LNCAP (cell line): ENCODE results near the gene ARCN1.

Source experiments
- TF ChIP-seq, protein P1 (sequence below): fragments of 450-650 bp; IDR thresholded peaks from 2 replicates; pipeline ENCODE4 v1.5.1; 2017; ENCODE audit warnings: mild to moderate bottlenecking

Gene ARCN1

DNA sequence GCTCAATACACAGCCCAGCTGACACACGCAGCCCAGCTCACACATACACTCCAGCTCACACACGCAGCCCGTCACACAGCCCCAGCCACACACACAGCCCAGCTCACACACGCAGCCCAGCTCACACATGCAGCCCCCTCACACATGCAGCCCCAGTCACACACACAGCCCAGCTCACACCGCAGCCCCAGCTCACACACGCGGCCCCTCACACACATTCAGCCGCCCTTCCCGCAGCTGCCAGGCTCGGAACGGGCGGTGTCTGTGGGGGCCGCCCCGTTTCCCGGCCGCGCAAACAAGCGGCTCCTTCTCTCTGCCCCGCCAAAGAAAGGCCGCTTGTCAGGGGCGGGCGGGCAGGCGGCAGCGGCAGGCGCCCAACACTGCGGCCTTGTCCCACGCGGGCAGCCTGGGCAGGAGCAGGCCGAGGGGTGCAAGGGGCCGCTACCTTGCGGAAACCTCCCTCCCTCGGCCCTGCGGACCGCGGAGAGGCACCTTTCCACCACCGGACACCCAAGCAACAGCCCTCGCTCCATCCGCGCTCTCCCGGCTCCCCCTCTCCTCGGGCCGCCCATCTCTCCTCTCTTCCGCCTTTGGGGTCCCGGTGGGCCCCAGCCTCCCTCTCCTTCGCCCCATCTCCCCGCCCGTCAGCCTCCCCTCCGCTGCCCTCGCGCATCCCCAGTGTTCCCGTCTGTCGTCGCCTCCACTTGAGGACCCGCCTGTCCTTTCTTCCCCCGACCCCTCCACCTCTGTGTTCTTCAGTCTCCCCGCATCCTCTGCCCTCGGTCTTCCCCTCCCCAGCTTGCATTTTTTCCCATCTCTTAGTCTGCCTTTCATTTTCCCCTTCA, 37.4 kb downstream of the ARCN1 start:
- TF ChIP-seq, protein P1, sequence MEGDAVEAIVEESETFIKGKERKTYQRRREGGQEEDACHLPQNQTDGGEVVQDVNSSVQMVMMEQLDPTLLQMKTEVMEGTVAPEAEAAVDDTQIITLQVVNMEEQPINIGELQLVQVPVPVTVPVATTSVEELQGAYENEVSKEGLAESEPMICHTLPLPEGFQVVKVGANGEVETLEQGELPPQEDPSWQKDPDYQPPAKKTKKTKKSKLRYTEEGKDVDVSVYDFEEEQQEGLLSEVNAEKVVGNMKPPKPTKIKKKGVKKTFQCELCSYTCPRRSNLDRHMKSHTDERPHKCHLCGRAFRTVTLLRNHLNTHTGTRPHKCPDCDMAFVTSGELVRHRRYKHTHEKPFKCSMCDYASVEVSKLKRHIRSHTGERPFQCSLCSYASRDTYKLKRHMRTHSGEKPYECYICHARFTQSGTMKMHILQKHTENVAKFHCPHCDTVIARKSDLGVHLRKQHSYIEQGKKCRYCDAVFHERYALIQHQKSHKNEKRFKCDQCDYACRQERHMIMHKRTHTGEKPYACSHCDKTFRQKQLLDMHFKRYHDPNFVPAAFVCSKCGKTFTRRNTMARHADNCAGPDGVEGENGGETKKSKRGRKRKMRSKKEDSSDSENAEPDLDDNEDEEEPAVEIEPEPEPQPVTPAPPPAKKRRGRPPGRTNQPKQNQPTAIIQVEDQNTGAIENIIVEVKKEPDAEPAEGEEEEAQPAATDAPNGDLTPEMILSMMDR: no peak

DNA sequence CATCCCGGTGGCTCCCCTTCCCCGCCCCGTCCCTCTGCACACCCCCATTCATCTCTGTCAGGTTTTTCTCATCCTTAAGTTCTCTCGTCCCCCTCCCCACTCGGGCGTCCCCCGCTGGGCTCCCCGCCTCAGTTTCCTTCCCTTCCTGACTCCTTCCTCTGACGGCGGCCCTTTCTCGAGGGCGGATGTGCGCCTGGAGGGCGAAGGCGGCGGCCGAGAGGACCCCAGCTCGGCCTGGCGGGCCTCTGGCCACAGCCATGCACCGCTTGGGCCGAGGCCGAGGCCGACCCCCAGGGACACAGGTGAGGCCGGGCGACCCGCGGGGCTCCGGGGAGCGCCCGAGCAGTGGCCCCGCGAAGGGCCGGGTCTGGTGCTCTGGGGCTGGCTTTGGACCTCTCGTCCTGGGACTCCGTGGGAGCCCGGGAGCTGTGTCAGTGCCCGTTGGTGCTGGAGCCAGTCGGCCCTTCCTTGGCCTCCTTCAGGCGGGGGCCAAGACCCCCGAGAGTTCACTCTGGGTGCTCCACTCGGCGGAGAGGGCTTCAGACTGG, 38.1 kb downstream of the ARCN1 start:
- TF ChIP-seq, protein P1: no peak

DNA sequence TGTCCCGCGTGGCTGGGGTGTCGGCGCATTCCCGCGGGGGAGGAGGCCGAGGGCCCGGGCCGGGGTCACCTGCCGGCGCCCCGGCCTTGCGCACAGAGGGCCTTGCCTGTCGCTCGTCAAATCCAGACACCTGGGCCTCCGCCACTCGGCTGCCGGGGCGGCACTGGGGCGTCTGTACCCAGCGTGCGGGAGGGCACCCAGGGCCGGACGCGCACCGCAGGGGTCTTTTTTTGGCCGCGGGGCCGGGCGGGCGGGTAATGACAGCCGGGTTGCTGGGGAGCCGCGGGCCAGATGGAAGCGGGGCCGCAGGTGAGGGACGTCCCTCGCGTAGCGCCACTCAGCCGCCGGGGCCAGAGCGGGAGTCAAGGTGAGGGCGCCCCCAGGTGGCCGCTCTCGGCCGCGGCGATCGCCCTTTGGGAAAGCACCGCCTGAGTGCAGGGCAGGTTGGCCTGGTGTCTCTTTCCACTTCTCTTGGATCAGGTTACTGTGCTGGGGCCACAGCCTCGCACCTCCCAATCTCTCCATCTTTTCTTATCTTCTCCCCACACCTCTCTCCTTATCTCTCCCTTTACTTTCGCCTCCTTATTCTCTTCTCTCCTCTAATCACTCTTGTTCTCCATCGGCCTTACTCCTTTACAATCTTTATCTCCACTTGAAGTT, 38.7 kb downstream of the ARCN1 start:
- TF ChIP-seq, protein P1: peak; percentile 62

DNA sequence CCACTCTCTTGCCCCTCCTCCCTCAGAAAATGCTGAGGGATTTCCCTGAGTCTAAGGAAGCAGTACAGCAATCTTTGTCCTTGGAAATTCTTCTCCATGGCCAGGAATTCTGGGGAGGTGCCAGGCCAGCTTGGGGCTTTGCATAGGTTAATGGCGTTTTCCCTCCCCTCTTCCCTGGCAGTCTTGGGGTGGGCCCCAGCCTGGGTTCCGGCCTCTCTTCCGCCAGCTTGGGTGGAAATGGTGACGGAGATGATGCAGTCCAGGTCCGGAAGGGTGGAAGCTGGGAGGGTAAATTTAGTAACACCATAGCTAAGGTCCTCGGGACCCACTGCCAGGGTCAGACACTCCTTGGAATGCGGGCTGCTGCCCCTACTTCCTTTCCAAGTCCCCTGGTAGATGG, 40.2 kb downstream of the ARCN1 start:
- TF ChIP-seq, protein P1: no peak

DNA sequence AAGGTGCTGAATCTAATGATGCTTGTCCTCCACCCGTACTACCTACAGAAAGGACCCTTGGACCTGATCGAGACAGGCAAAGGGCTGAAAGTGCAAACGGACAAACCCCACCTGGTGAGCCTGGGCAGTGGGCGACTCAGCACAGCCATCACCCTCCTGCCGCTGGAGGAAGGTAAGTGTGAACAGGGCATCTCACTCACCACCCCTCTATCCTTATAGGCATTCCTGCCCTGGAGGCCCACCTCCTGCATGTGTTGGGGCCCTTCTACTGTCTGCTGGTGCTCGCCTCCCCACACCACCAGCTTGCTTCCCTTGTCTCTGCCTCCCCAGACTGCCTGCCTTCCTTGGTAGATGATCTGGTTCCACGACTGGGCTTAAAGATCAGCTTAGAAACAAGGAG, 42.3 kb downstream of the ARCN1 start:
- TF ChIP-seq, protein P1: no peak

DNA sequence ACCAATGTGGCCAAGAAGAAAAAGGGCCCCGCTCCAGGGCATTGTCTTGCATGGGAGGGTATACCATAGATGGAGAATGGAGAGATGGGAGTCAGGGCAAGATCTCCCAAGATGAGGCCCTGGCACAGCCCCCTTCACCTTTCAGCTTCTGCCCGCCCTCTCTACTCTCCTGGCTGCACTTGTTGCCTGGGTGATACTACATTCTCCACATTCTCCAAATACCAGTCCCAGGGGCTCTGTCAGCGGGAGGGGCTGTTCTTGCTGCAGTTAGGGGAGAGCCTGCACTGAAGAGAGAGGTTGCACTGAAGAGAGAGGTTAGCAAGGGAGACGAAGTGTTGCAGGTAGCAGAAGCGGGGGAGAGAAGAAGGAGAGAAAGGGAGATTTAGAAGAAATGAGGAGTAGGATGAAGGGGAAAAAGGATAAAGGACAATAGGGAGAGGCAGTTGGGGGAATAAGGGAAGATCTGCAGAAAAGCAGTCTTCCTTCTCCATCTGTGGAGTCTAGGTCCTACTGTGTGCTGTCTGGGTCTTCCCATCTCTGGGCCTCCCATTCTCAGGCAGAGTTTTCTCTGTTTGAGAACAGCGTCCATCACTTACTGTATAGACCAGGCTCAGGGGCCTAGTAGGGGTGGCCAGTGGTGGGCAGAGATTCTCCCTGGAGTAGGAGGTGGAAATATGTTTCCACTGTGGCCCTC, 43.2 kb downstream of the ARCN1 start:
- TF ChIP-seq, protein P1: no peak

DNA sequence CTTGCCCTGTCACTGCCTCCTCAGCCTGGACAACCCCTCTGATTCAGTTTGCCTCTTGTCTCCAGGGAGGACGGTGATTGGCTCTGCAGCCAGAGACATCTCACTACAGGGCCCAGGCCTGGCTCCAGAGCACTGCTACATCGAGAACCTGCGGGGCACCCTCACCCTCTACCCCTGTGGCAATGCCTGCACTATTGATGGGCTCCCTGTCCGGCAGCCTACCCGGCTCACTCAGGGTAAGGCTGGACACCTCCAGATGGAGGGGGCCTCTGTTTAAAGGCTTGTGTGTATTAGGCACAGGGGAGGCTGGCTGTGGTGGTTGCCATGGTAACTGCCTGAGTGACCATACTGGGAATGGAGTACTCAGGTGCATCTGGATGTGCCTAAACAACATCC, 43.8 kb downstream of the ARCN1 start:
- TF ChIP-seq, protein P1: no peak
